ENCODE results near the gene TGFB1I1.

TGFB1I1 gene

DNA sequence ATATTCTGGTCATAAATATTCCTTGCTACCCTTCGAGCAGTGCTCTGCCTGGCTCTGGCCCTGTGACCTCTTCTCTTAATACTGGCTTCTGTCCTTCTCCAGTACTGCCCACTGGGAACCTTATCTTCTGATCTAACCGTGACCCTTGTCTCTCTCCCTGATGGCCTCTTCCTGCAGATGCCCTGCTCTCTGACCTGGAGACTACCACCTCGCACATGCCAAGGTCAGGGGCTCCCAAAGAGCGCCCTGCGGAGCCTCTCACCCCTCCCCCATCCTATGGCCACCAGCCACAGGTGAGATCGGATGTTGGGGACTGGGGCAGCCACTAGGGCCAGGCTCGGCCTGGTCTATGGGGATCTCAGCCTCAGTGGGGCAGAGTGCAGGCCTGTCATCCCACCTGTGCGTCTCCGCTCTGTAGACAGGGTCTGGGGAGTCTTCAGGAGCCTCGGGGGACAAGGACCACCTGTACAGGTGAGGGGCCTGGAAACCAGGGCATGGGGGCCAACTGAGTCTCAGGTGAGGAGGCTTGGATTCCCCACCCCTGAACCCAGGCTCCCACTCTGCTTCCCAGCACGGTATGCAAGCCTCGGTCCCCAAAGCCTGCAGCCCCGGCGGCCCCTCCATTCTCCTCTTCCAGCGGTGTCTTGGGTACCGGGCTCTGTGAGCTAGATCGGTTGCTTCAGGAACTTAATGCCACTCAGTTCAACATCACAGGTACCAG lies 1.5 kb downstream of the TGFB1I1 start:
- H3K36me3 ChIP-seq (ENCODE audit: control insufficient read depth in 1 of 2, insufficient read depth in 2 of 2, low read length in 2 of 2): peaks cover 12 to 48% of the 10 kb centered on the region in 2 donors

DNA sequence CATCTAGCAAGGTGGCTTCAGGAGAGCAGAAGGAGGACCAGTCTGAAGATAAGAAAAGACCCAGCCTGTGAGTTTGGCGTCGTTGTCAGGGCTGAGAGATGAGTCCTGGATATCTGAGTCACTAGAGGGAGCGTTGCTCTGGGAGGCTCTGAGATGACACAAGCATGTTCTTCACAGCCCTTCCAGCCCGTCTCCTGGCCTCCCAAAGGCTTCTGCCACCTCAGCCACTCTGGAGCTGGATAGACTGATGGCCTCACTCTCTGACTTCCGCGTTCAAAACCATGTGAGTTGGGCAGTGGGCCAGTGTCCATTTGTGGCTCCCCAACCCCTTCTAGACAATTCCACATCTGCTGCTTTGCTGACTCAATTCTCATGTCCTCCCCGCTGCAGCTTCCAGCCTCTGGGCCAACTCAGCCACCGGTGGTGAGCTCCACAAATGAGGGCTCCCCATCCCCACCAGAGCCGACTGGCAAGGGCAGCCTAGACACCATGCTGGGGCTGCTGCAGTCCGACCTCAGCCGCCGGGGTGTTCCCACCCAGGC lies 2.3 kb downstream of the TGFB1I1 start:
- peaks cover 0 to 45% of the 10 kb centered on the region in 2 donors for H3K4me1 ChIP-seq (ENCODE audit: control insufficient read depth in 1 of 2, insufficient read depth in 2 of 2, low read length in 2 of 2)
- H3K4me3 ChIP-seq (ENCODE audit: low read depth in 1 of 2, low read length in 2 of 2): no peak overlapping the region
- no peaks in the 10 kb centered on the region for H3K27me3 ChIP-seq (ENCODE audit: low read depth, low read length)
- no peaks in the 10 kb centered on the region for H3K9me3 ChIP-seq (ENCODE audit: control insufficient read depth in 1 of 2, low read length in 2 of 2)
- H3K27ac ChIP-seq (ENCODE audit: low read length): no peak overlapping the region
- peaks cover 12 to 48% of the 10 kb centered on the region in 2 donors for H3K36me3 ChIP-seq (ENCODE audit: control insufficient read depth in 1 of 2, insufficient read depth in 2 of 2, low read length in 2 of 2)

More for the DNA sequence above, 1.5 kb downstream of the TGFB1I1 start:
- peaks cover 0 to 45% of the 10 kb centered on the region in 2 donors for H3K4me1 ChIP-seq (ENCODE audit: control insufficient read depth in 1 of 2, insufficient read depth in 2 of 2, low read length in 2 of 2)
- no peaks in the 10 kb centered on the region for H3K9me3 ChIP-seq (ENCODE audit: control insufficient read depth in 1 of 2, low read length in 2 of 2)
- no peaks in the 10 kb centered on the region for H3K27me3 ChIP-seq (ENCODE audit: low read depth, low read length)
- peak overlapping the region; percentile 74 to 88 for H3K4me3 ChIP-seq (ENCODE audit: low read depth in 1 of 2, low read length in 2 of 2)
- peak overlapping the region; percentile 91 for H3K27ac ChIP-seq (ENCODE audit: low read length)

DNA sequence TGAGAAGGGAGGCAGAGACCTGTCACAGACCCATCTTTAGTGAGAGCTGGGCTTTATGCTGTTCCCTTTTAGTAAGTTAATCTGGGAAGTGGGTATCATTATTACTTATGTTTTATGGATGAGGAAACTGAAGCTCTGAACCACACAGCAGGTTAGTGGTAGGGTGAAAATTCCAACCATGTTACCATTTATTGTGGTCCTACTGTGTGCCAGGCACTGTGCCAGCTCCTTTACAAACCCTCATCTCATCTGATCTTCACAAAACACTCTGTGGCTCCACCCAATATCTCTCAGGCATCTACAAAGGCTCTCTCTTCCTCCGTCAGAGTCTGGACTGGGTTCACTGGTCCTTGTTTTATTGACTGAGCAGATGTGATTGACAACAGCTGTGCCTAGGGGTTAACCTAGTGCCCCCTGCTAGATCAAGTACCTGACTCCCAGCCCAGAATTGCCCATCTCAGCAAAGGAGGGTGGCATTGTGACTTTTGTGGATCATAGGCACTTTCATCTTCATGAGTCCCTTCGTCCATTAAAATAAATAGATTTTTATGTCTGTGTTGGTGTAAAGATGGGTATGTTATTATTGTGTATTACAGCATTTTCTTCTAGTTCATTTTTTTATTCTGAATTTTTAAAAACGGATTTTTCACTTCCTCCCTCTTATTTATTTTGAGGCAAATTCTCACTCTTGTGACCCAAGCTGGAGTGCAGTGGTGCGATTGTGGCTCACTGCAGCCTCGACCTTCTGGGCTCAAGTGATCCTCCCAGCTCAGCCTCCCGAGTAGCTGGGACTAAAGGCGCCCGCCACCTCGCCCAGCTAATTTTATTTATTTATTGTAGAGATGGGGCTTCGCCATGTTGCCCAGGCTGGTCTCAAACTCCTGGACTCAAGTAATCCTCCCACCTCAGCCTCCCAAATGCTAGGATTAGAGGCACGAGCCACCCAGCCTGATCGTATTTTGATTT lies 3.1 kb downstream of the TGFB1I1 start:
- Histone ChIP-seq H3K4me1 (ENCODE audit: control insufficient read depth in 1 of 2, insufficient read depth in 2 of 2, low read length in 2 of 2) (peaks cover 0 to 45% of the 10 kb centered on the region in 2 donors), H3K36me3 (ENCODE audit: control insufficient read depth in 1 of 2, insufficient read depth in 2 of 2, low read length in 2 of 2) (peaks cover 12 to 48% of the 10 kb centered on the region in 2 donors)

DNA sequence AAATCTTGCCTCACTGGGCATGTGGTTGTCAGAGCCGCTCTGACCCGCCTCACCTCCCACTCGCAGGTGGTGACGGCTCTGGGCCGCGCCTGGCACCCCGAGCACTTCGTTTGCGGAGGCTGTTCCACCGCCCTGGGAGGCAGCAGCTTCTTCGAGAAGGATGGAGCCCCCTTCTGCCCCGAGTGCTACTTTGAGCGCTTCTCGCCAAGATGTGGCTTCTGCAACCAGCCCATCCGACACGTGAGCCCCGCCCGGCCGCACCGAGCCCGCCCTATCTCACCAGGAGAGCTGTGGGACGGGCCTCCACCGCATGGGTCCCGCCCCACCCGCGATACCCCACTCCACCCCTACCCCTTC lies 4.0 kb downstream of the TGFB1I1 start:
- peaks cover 0 to 47% of the 10 kb centered on the region in 2 donors for H3K4me1 ChIP-seq (ENCODE audit: control insufficient read depth in 1 of 2, insufficient read depth in 2 of 2, low read length in 2 of 2)
- no peak overlapping the region for H3K27ac ChIP-seq (ENCODE audit: low read length)
- H3K36me3 ChIP-seq (ENCODE audit: control insufficient read depth in 1 of 2, insufficient read depth in 2 of 2, low read length in 2 of 2): peaks cover 12 to 48% of the 10 kb centered on the region in 2 donors
- peak overlapping the region in 1 of 2 donors; percentile 48 for H3K4me3 ChIP-seq (ENCODE audit: low read depth in 1 of 2, low read length in 2 of 2)
- no peaks in the 10 kb centered on the region for H3K9me3 ChIP-seq (ENCODE audit: control insufficient read depth in 1 of 2, low read length in 2 of 2)
- no peaks in the 10 kb centered on the region for H3K27me3 ChIP-seq (ENCODE audit: low read depth, low read length)

More for the DNA sequence above, 3.1 kb downstream of the TGFB1I1 start:
- Histone ChIP-seq H3K4me3 (ENCODE audit: low read depth in 1 of 2, low read length in 2 of 2) (no peak overlapping the region), H3K27ac (ENCODE audit: low read length) (no peak overlapping the region), H3K27me3 (ENCODE audit: low read depth, low read length) (no peaks in the 10 kb centered on the region), H3K9me3 (ENCODE audit: control insufficient read depth in 1 of 2, low read length in 2 of 2) (no peaks in the 10 kb centered on the region)

DNA sequence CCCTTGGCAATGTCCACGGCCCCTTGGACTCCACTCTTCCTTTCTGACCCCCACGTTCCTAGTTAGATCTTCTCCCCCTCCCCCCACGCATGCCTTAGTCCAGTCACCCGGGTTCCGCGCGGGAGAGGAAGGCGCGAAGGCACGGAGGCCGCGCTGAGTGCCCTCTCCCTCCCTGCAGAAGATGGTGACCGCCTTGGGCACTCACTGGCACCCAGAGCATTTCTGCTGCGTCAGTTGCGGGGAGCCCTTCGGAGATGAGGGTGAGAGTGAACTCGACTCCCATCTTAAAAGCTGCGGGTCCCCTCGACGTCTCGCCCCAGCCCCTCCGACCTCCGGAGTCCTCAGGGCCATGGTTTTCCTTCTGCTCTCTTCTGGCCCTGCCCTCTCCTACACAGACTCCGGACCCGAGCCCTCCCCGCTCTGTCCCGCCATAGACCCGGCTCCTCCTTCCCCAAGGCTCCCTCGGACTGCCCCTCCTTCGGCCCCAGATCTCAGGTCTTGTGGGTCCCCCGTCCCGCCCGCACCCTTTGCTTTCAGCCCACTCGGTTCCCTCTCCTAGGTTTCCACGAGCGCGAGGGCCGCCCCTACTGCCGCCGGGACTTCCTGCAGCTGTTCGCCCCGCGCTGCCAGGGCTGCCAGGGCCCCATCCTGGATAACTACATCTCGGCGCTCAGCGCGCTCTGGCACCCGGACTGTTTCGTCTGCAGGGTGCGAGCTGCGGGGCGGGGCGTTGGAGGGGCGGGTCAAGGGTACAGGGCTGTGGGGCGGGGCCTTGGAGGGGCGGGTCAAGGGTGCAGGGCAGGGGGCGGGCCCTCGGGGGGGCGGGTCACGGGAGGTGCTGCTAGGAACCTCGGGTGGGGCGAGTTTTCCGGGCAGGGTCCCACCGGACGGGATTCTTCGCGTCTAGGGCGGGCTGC lies 4.6 kb downstream of the TGFB1I1 start:
- Histone ChIP-seq H3K36me3 (ENCODE audit: control insufficient read depth in 1 of 2, insufficient read depth in 2 of 2, low read length in 2 of 2) (peaks cover 12 to 48% of the 10 kb centered on the region in 2 donors), H3K27me3 (ENCODE audit: low read depth, low read length) (no peaks in the 10 kb centered on the region), H3K9me3 (ENCODE audit: control insufficient read depth in 1 of 2, low read length in 2 of 2) (no peaks in the 10 kb centered on the region), H3K4me1 (ENCODE audit: control insufficient read depth in 1 of 2, insufficient read depth in 2 of 2, low read length in 2 of 2) (peaks cover 0 to 47% of the 10 kb centered on the region in 2 donors), H3K27ac (ENCODE audit: low read length) (no peak overlapping the region), H3K4me3 (ENCODE audit: low read depth in 1 of 2, low read length in 2 of 2) (peak overlapping the region in 1 of 2 donors; percentile 48)

DNA sequence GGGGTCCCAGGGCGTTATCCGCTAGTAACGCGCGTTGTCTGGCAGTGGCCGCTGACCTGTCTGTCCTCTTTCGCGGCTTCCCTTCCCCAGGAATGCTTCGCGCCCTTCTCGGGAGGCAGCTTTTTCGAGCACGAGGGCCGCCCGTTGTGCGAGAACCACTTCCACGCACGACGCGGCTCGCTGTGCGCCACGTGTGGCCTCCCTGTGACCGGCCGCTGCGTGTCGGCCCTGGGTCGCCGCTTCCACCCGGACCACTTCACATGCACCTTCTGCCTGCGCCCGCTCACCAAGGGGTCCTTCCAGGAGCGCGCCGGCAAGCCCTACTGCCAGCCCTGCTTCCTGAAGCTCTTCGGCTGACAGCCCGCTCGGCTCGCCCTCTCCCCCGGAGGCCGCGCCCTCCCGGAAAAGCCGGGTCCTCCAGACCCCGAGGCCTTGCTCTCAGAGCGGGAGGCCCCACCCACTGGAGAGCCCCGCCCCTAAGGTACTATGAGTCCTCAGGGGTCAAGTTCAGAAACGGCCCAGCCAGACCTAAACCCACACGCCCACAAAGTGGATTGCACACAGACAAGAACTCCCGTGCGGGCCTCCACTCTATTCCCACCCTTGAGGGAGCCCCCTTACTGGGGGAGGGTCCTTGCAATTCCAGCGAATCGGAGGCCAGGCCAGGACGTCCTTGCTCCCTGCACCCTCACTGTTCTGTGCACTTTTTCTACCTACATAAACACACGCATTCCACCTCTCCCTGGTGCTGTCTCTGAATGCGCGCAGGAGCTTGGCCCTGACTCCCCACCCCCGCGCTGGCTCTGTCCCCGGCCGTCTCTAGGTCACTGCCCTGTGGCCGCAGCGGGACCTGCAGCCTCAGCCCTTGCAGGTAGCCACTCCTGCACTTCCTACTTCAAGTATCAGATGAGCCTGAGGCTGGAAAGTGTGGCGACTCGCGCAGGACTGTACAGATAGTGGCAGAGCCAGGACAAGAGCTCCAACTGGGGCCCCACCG lies 5.6 kb downstream of the TGFB1I1 start:
- Histone ChIP-seq H3K9me3 (ENCODE audit: control insufficient read depth in 1 of 2, low read length in 2 of 2) (no peaks in the 10 kb centered on the region), H3K36me3 (ENCODE audit: control insufficient read depth in 1 of 2, insufficient read depth in 2 of 2, low read length in 2 of 2) (peaks cover 12 to 48% of the 10 kb centered on the region in 2 donors), H3K4me3 (ENCODE audit: low read depth in 1 of 2, low read length in 2 of 2) (peak overlapping the region; percentile 26 to 44), H3K4me1 (ENCODE audit: control insufficient read depth in 1 of 2, insufficient read depth in 2 of 2, low read length in 2 of 2) (peaks cover 0 to 47% of the 10 kb centered on the region in 2 donors), H3K27ac (ENCODE audit: low read length) (no peak overlapping the region), H3K27me3 (ENCODE audit: low read depth, low read length) (no peaks in the 10 kb centered on the region)

DNA sequence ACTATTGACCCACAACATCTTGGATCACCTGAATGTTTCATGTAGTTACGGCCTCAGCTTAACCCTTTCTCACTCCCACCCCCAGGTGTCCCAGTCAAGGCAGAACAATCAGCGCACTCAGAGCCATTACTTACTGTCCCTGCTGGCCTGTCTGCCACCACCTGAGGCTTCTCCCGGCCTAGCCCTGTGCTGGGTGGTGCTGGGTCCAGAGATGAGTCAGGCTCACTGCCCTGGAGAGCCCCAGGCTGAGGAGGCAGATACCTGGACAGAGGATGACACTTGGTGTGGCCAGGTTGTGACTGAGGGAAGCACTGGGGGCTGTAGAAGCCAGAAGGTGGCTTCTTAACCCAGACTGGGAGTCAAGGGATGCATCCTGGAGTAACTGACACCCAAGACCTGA lies 7.0 kb downstream of the TGFB1I1 start:
- H3K4me1 ChIP-seq (ENCODE audit: control insufficient read depth in 1 of 2, insufficient read depth in 2 of 2, low read length in 2 of 2): peaks cover 0 to 37% of the 10 kb centered on the region in 2 donors
- H3K27ac ChIP-seq (ENCODE audit: low read length): no peak overlapping the region
- no peaks in the 10 kb centered on the region for H3K9me3 ChIP-seq (ENCODE audit: control insufficient read depth in 1 of 2, low read length in 2 of 2)
- H3K36me3 ChIP-seq (ENCODE audit: control insufficient read depth in 1 of 2, insufficient read depth in 2 of 2, low read length in 2 of 2): peaks cover 6 to 40% of the 10 kb centered on the region in 2 donors
- no peaks in the 10 kb centered on the region for H3K27me3 ChIP-seq (ENCODE audit: low read depth, low read length)
- no peak overlapping the region for H3K4me3 ChIP-seq (ENCODE audit: low read depth in 1 of 2, low read length in 2 of 2)

DNA sequence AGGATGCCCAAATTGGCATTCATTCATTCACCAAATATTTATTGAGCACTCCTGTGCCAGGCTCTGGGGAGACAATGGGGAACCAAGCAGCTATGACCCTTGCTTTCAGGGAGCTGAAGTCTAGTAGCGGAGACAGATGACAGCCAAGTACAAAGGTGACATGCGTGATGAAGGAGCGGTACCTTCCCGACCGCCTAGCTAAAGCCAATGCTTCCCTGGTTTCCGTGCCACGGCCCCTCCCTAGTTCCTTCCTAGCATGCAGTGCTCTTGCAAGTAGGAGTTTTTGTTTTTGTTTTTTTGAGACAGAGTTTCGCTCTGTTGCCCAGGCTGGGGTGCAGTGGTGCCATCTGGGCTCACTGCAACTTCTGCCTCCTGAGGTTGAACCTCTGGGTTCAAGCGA lies 7.8 kb downstream of the TGFB1I1 start:
- H3K27me3 ChIP-seq (ENCODE audit: low read depth, low read length): no peaks in the 10 kb centered on the region
- H3K4me1 ChIP-seq (ENCODE audit: control insufficient read depth in 1 of 2, insufficient read depth in 2 of 2, low read length in 2 of 2): peaks cover 0 to 29% of the 10 kb centered on the region in 2 donors
- H3K9me3 ChIP-seq (ENCODE audit: control insufficient read depth in 1 of 2, low read length in 2 of 2): no peaks in the 10 kb centered on the region
- no peak overlapping the region for H3K4me3 ChIP-seq (ENCODE audit: low read depth in 1 of 2, low read length in 2 of 2)
- H3K27ac ChIP-seq (ENCODE audit: low read length): no peak overlapping the region
- H3K36me3 ChIP-seq (ENCODE audit: control insufficient read depth in 1 of 2, insufficient read depth in 2 of 2, low read length in 2 of 2): peaks cover 0 to 32% of the 10 kb centered on the region in 2 donors

DNA sequence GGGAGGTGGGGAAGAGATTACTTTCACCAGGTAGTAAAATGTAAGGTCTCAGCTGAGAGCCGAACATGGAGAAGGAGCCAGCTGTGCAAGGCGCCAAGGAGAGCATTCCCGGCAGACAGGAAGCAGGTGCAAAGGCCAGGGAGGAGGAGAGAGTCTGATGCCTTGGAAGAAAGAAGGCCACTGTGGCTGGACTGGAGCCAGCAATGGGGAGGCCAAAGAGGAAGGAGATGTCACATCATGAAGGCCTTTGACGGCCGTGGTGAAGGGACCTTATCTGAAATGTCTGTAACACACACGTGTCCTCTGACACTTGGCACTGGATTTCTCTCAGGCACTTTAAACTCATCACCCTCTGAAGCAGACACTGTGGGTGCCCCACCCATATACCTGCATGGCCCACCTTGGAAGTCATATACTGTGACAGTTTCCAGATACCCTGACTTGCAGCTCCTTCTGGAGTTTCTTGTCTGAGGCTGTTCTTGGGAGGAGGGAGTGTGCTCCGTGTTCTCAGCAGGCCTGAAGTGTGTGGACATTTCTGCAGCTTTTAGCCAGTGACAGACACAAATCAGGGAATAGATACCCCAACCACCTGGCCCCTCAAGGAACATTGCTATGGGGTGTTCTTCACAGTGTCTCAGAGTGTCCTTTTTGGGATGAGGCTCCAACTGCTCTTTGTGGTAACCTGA lies 9.0 kb downstream of the TGFB1I1 start:
- Histone ChIP-seq H3K4me3 (ENCODE audit: low read depth in 1 of 2, low read length in 2 of 2) (no peak overlapping the region), H3K36me3 (ENCODE audit: control insufficient read depth in 1 of 2, insufficient read depth in 2 of 2, low read length in 2 of 2) (peaks cover 0 to 20% of the 10 kb centered on the region in 2 donors), H3K9me3 (ENCODE audit: control insufficient read depth in 1 of 2, low read length in 2 of 2) (no peaks in the 10 kb centered on the region), H3K4me1 (ENCODE audit: control insufficient read depth in 1 of 2, insufficient read depth in 2 of 2, low read length in 2 of 2) (peaks cover 0 to 20% of the 10 kb centered on the region in 2 donors), H3K27me3 (ENCODE audit: low read depth, low read length) (no peaks in the 10 kb centered on the region), H3K27ac (ENCODE audit: low read length) (no peak overlapping the region)
